NT2/D1 (cell line): ENCODE measurements around the gene HLX.

Source experiments
- YY1 ChIP-seq: IDR thresholded peaks from 2 replicates; pipeline ENCODE4 v1.6.1; 2011; ENCODE audit not compliant: insufficient read length, insufficient read depth
- ZNF274 ChIP-seq: IDR thresholded peaks from 2 replicates; pipeline ENCODE4 v1.6.1; 2011; ENCODE audit warnings: mild to moderate bottlenecking, low read depth, low read length

GRCh38 chr1:220834155-220834870 lies 44.9 kb upstream of the HLX start:
- TF ChIP-seq YY1 (no peak), ZNF274 (no peak)
